HUES64 (cell line): ENCODE results near the gene SPRY2.
"Not testable (repeated sequence)": the region's sequence is repeated elsewhere in the genome, so short reads cannot be mapped to it uniquely, and the experiment has no call there.

Experiments used
- H3K27ac ChIP-seq: 2 replicates; pipeline ENCODE4 v1.7.0; 2013; ENCODE audit warnings: low read depth, low read length, inconsistent platforms
- H3K27me3 ChIP-seq: 2 replicates; pipeline ENCODE4 v1.6.1; 2013; ENCODE audit warnings: mild to moderate bottlenecking, low read length; ENCODE audit not compliant: insufficient read depth
- H3K36me3 ChIP-seq: 2 replicates; pipeline ENCODE4 v1.6.1; 2013; ENCODE audit warnings: mild to moderate bottlenecking, low read length; ENCODE audit not compliant: insufficient read depth
- H3K4me1 ChIP-seq: 2 replicates; pipeline ENCODE4 v1.6.1; 2013; ENCODE audit warnings: mild to moderate bottlenecking, low read length, moderate library complexity; ENCODE audit not compliant: insufficient read depth
- H3K4me3 ChIP-seq: 2 replicates; pipeline ENCODE4 v1.5.1; 2013; ENCODE audit warnings: mild to moderate bottlenecking, low read length, moderate library complexity
- H3K9ac ChIP-seq: 2 replicates; pipeline ENCODE4 v1.6.1; 2013; ENCODE audit warnings: mild to moderate bottlenecking, low read depth, low read length
- H3K9me3 ChIP-seq: 2 replicates; pipeline ENCODE4 v1.6.1; 2013; ENCODE audit warnings: low read depth, low read length; ENCODE audit not compliant: insufficient read depth
- WGBS: fragments of 150-250, 120-280 bp; methylation state at CpG from one replicate; pipeline ENCODE4 v1.1.7; 2013; ENCODE audit warnings: missing lambda C conversion rate; 5-methylcytosine and 5-hydroxymethylcytosine counted together

The SPRY2 gene

GRCh38 chr13:80371840-80372509, 31.0 kb upstream of the SPRY2 start:
- no peaks in the 10 kb centered on the region for H3K36me3 ChIP-seq
- no peaks in the 10 kb centered on the region for H3K9me3 ChIP-seq
- H3K4me1 ChIP-seq = no peaks in the 10 kb centered on the region
- no peak overlapping the region for H3K4me3 ChIP-seq
- 91% methylated on average over 6 of the region's 6 CpGs for WGBS
- H3K27me3 ChIP-seq = no peaks in the 10 kb centered on the region
- no peak overlapping the region for H3K27ac ChIP-seq
- H3K9ac ChIP-seq = no peak overlapping the region

GRCh38 chr13:80367473-80367872, 26.5 kb upstream of the SPRY2 start:
- H3K36me3 ChIP-seq = no peaks in the 10 kb centered on the region

GRCh38 chr13:80363890-80364503, 23.1 kb upstream of the SPRY2 start:
- Histone ChIP-seq H3K27me3 (no peaks in the 10 kb centered on the region), H3K9me3 (no peaks in the 10 kb centered on the region), H3K4me3 (no peak overlapping the region), H3K36me3 (no peaks in the 10 kb centered on the region), H3K27ac (no peak overlapping the region), H3K9ac (no peak overlapping the region), H3K4me1 (peaks cover 36% of the 10 kb centered on the region)
- WGBS = 21% methylated on average over 2 of the region's 3 CpGs

More at GRCh38 chr13:80367473-80367872, 26.5 kb upstream of the SPRY2 start:
- no peak overlapping the region for H3K9ac ChIP-seq
- no peak overlapping the region for H3K27ac ChIP-seq
- H3K9me3 ChIP-seq = no peaks in the 10 kb centered on the region
- WGBS = 84% methylated on average over 3 of the region's 3 CpGs
- no peak overlapping the region for H3K4me3 ChIP-seq
- no peaks in the 10 kb centered on the region for H3K27me3 ChIP-seq
- H3K4me1 ChIP-seq = peaks cover 7% of the 10 kb centered on the region; the same call in 1 of the 2 replicates

GRCh38 chr13:80362481-80362880, 21.6 kb upstream of the SPRY2 start:
- Histone ChIP-seq H3K27ac (no peak overlapping the region), H3K36me3 (no peaks in the 10 kb centered on the region), H3K4me3 (no peak overlapping the region), H3K9me3 (no peaks in the 10 kb centered on the region), H3K27me3 (no peaks in the 10 kb centered on the region), H3K9ac (no peak overlapping the region), H3K4me1 (peaks cover 42% of the 10 kb centered on the region)
- 84% methylated on average over 4 of the region's 4 CpGs for WGBS

- Histone ChIP-seq H3K4me3 (no peak overlapping the region), H3K4me1 (peaks cover 42% of the 10 kb centered on the region), H3K27ac (no peak overlapping the region), H3K9ac (no peak overlapping the region), H3K9me3 (no peaks in the 10 kb centered on the region), H3K36me3 (no peaks in the 10 kb centered on the region), H3K27me3 (no peaks in the 10 kb centered on the region)
- 61% methylated on average over 2 of the region's 2 CpGs for WGBS
Observed at GRCh38 chr13:80361883-80362327, 21.0 kb upstream of the SPRY2 start.

- Histone ChIP-seq H3K27ac (peak overlapping the region; percentile 73; the same call in 1 of the 2 replicates), H3K9me3 (no peaks in the 10 kb centered on the region), H3K4me3 (no peak overlapping the region), H3K9ac (no peak overlapping the region), H3K36me3 (no peaks in the 10 kb centered on the region), H3K27me3 (no peaks in the 10 kb centered on the region), H3K4me1 (peaks cover 42% of the 10 kb centered on the region)
- 70% methylated on average over 2 of the region's 2 CpGs for WGBS
Observed at GRCh38 chr13:80361298-80361697, 20.4 kb upstream of the SPRY2 start.

- Histone ChIP-seq H3K9ac (peak overlapping the region; percentile 9; the same call in 1 of the 2 replicates), H3K4me1 (peaks cover 42% of the 10 kb centered on the region), H3K9me3 (no peaks in the 10 kb centered on the region), H3K27ac (peak overlapping the region; percentile 73), H3K36me3 (no peaks in the 10 kb centered on the region), H3K4me3 (no peak overlapping the region), H3K27me3 (no peaks in the 10 kb centered on the region)
Observed at GRCh38 chr13:80360453-80360800, 19.5 kb upstream of the SPRY2 start.

GRCh38 chr13:80359778-80360452, 19.0 kb upstream of the SPRY2 start:
- Histone ChIP-seq H3K36me3 (no peaks in the 10 kb centered on the region), H3K9me3 (no peaks in the 10 kb centered on the region), H3K27me3 (no peaks in the 10 kb centered on the region), H3K9ac (peak overlapping the region; percentile 11; the same call in 1 of the 2 replicates), H3K27ac (peak overlapping the region; percentile 77), H3K4me3 (peak overlapping the region; percentile 41), H3K4me1 (peaks cover 42% of the 10 kb centered on the region)
- 1% methylated on average over 6 of the region's 6 CpGs for WGBS

- Histone ChIP-seq H3K27me3 (no peaks in the 10 kb centered on the region), H3K4me1 (peaks cover 42% of the 10 kb centered on the region), H3K4me3 (peak overlapping the region; percentile 41), H3K36me3 (no peaks in the 10 kb centered on the region), H3K27ac (peak overlapping the region; percentile 77), H3K9me3 (no peaks in the 10 kb centered on the region), H3K9ac (peak overlapping the region; percentile 11; the same call in 1 of the 2 replicates)
- WGBS = 2% methylated on average over 4 of the region's 4 CpGs
Observed at GRCh38 chr13:80359414-80359777, 18.5 kb upstream of the SPRY2 start.

GRCh38 chr13:80355496-80356094, 14.7 kb upstream of the SPRY2 start:
- H3K4me1 ChIP-seq = peaks cover 16% of the 10 kb centered on the region
- H3K4me3 ChIP-seq, H3K9ac ChIP-seq, H3K27ac ChIP-seq, H3K27me3 ChIP-seq, H3K36me3 ChIP-seq, H3K9me3 ChIP-seq: not testable (repeated sequence)
- WGBS = 96% methylated on average over 32 of the region's 32 CpGs

GRCh38 chr13:80348750-80349149, 7.8 kb upstream of the SPRY2 start:
- Histone ChIP-seq H3K9me3 (no peaks in the 10 kb centered on the region), H3K27me3 (peaks cover 3% of the 10 kb centered on the region), H3K27ac (no peak overlapping the region), H3K36me3 (no peaks in the 10 kb centered on the region), H3K4me3 (no peak overlapping the region), H3K9ac (no peak overlapping the region), H3K4me1 (peaks cover 18% of the 10 kb centered on the region)
- over 99% methylated on average over 5 of the region's 6 CpGs for WGBS
